HG03354 (cell line): ENCODE measurements around the gene TLL1.

ENCODE experiments used
- ATAC-seq: cut with Tn5 transposase; IDR thresholded peaks from one replicate; pipeline ENCODE4 v1.9.1; 2021; ENCODE audit warnings: mild to moderate bottlenecking; ENCODE audit not compliant: unreplicated experiment, poor library complexity, severe bottlenecking

TLL1 gene

DNA sequence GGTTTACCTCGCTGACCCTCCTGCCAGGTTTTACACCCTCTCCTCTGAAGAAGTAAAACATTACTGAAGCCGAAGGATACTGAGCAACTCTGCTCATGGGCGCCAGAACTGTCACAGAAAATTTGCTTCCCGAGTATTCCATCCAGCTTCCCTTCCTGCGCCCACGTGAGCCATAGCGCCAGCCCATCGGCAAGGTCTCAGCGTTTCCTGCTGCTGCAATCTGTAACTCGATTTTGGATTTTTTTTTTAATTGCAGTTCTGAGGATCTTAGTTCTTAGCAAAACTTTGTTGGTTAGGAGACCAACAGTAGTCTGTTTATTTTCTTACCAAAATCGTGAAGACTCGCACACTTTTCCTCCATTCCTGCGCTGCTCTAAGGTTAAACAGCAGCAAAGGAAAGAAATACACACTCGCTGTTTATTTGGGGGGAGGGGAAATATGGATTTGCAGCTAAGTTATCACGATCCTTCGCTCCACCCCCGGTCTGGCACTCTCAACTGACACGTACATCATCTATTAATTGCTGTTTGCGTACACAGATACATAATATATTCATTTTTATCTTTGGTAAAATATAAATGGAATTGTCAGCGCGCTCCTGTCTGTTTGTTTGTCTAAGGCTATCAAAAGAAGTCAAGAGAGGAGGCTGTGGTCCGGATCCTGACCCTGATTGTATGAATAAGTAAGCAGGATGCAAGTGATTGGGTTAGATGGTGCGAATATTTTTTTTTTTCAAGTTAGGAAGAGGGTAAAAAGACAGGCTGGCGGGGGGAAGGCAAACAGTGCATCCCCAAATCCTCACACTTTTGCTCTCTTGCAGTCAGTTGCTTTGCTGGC lies at the start of gene TLL1:
TSS of gene TLL1 (plus strand) at position 777 of the 837 bp plus-strand sequence. CDS start 668 bp downstream, outside the sequence.
- no peak for ATAC-seq

DNA sequence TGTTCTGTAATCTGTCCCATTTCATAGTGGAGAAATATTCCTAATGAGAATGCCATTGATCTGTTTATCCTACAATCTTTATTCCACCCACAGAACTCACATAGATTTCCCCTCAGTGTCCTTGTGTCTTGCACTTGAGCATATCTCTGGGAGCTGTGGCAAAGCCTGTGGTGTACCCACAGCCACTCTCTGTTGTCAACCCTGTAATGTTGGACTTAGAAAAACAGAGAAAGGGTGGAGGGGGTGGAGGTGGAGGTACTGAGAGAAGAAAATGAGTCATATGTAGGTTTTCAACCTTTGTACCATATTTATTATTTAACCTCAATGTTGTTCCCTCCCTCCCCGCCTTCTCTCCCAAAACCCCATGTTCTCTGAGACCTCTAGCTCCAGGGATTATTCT lies 46.9 kb upstream of the TLL1 start:
- ATAC-seq, result no peak

DNA sequence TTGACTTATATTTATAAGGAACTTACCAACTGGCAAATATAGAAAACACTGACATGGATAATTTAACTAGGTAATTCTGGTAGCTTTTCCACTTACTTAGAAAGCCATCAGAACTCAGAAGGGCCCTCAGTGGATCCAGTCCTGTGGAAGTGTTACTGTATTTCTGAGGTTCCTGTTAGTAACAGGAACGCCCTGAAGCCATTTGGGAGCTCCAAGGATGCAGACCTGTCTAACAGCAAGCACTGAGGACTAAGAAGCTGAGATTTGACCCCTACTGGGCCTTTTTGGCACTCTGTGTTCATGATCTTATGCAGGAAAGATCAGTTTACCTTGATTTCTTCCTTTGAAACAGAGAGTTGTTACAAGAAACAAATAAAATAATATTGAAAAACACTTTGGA lies 46.0 kb upstream of the TLL1 start:
- ATAC-seq, result no peak

DNA sequence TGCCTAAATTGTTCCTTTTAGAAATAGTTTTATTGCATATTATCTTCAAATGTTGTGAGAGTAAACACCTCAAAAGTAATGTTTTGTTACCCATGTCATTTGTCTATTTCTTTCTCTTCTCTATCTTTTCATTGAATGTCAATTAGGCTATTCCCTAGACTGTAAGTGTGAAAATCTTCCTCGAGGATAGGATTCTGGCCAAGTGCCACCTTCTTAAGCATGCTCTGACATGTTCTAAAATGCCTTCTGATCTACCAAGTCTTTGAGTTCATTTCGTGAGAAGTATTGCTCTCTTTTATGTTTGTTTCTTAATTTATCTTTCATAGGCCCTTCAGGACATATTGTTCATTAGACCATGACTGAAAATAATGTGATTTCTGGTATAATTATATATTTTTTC lies 44.1 kb upstream of the TLL1 start:
- ATAC-seq, result no peak

DNA sequence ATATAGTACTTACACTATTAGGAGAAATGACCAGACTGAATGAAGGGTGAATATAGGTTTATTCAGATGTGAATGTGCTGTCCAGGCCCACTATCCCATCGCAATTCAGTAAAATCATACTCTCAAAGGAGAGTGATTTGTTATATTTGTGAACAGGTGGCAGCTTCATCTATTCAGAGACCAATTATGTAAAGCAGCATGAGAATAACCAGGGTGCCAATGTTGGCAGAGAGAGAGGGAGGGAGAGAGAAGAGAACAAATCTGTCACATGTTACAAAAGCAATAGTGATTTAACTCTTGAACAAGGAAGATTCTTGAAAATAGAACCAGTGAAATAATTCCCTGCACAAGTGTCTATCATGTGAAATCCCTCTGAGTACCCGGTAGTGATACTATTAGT lies 38.9 kb upstream of the TLL1 start:
- ATAC-seq, result no peak

DNA sequence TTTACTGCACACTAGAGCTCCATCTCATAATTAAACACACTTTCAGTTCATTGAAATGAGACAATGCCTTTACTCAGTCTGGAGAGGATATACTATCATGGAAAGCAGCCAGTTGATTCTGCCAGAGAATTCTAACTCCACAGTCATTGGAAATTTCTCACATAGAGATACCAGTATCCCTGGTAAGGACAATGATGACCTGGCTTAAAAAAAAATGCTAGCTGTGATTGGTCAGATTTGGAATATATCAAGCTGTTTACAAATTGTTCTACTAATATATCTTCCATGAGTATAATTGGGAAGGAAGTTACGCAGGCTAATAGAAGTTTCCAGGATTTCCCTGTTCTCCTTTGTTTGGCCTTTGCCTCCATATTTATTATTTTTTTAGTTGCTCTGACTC lies 34.5 kb upstream of the TLL1 start:
- ATAC-seq, result no peak

DNA sequence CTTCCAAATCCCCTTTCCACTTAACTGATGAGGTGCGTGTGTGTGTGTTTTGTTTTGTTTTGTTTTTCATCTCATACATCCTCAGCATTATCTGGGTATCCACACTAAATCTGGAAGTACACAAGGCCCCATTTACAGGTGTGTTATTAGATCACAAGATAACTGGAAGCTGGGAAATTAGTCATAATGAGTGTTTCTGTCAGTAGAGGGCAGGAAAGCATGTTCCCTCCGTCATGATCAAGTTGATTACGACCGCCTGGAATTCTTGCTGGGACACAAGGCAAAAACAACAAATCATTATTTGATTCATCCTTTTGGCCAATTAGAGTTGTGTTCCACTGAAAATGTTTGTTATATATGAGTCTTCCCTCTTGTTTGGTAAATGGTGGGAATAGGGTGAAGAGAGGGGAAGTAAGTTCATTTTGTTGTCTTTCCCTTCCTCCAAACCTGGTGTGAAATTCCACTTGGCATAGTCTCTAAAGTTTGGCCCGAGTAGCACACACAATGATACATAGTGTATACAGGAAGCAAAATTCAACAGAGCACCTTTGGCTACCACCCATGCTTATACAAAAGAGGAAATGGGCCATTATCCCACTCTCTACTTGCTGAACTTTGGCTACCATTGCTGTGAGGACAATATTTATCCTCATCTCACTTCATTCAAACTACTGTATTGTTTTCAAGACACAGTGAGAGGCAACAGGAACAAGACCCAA lies 33.3 kb upstream of the TLL1 start:
- ATAC-seq, result no peak

DNA sequence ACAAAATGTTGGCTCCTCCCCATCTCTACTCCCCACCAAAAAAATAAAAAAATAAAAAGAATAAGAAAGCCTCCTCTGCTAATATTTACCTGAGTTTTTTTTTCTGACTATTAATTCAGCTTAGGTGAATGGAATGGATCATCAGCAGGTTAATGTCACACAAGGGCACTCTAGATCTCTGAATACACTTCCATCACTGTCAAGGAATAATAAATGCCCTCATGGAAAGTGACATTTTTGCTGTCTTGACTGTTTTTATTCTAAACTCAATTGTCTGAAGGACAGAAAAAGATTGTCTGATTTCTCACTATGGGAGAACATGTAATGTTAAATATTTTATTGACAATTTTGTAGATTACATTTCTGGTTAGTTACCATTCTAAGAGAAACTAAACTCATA lies 30.4 kb upstream of the TLL1 start:
- ATAC-seq, result no peak

DNA sequence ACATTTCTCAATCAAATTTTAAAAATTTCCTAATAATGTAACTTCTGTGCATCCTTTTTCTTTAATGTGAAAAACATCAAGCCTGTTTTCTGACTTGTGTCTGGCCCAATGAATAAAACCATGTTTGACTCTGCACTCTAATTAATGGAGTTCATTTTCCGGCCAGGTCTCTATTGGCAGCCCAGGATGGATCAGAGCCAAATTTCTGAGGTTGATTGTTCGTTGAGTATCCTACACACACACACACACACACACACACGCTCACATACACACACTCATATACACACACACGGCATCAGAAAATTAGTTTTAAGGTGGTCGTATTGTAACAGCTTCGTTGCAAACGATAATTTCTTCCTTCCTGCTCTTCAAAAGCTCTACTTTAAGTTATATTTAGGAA lies 28.9 kb upstream of the TLL1 start:
- ATAC-seq, result no peak

DNA sequence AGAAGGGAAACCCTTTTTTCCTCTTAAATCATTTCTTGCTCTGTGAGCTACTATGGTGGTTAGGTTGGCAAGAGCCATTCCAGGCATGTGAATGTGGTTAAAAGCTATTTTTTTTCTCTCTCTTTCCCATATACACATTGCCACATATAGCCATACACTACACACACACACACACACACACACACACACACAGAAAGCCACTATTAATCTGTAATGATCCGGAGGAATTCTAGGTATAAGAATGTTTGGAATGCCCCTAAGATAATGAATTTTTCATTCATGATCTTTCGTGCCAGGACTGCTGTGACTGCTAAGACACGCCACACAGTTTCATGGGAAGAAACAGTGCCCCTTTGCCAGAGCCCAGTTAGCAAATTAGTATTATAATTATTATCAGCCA lies 21.8 kb upstream of the TLL1 start:
- ATAC-seq, result no peak

DNA sequence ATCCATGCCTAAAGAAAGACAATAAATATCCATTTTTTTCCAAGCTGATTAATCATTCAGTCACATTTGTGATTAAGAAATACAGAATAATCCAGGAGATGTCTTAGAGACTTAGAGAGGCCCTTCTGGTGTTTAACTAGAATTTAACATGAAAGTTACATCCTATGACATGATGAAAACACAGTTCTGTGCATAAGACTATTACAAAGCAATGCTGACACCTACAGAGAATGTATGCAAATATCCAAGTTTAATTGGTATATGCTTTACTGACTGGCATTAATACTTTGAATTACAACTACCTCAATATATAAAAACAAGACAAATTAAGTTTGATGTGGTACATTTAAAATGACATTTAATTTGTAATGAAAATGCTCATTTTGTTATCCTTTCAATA lies 17.8 kb upstream of the TLL1 start:
- ATAC-seq, result no peak

DNA sequence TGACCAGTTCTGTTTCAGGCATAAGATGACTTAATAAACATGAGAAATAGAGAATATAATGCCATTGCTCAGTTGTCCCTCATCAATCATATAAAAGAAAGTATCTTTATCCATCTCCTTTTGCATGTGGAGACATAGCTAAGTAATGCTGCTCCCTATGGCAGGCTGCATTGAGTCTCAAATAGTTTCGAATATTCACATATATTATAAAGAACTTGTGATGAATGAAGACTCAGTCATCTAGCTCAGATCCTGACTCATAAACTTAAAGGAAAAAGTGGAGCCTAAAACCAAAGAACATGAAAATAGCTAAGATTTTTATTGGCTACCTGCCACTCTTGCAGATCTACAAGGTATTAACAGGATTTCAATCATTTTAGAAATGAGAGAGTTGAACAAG lies 11.7 kb upstream of the TLL1 start:
- no peak for ATAC-seq

DNA sequence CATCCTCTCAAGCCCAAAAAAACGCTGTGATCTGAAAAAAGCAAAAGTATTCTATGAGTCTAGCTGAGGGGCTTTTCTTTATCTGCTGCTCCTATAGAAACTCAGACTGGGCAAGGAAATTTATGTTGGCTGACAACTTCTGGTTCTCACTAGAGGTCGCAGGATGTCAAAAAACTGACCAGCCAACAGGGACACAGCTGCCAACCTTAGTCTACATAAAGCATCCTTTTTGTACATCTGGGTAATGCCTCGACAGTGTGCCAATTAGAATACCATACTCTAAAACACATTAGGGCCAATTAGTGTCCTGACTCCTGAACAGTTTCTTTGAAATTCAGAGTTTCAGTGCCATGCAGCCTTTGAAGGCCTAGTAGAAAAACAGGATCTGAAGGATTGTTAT lies 8.8 kb upstream of the TLL1 start:
- no peak for ATAC-seq

DNA sequence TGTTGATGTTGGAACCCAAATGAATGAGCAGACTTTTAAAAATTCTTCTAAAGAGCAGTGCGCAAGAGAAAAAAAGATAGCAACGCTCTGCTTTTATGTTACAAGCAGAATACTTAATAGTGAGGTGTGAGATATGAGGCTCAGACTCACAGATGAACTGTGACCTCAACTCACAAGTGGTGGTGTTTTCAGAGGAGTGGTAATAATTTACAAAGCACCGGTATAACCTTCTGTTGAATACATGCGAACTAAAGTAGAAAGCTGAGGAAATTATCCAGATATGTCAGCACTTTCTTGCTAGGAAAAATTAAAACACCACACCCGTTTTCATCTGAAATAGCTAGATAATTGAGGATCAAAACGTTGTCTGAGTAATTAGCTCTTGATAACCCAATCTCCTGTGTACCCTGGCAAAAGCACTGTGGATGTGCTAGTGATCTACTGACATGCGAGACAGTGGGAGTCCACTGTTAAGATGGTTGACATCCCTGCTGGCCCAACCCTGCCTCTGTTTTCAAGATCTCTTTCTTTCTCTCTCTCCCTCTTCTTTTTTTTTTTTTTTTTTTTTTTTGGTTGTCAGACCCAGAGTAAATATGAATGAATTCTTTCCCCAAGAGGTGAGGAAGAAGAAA lies 6.9 kb upstream of the TLL1 start:
- ATAC-seq, result no peak

DNA sequence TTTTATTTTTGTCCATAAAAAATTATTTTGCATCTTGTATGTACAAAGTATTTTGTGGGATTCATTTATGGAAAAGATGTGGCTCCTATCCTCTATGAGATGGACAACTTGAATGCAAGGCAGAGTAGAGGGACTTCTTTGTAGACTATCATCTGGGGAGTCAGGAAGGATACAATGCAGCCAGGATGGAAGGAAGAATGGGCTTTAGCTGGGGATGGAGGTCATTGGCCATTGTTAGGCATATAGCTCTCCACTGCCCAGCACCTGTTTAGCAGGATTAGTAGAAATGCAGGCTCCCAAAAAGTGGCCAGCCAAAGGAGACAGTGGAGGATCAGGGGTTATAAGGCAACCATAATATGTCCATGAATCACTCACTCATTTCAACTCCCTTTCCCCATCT lies 5.1 kb upstream of the TLL1 start:
- no peak for ATAC-seq

DNA sequence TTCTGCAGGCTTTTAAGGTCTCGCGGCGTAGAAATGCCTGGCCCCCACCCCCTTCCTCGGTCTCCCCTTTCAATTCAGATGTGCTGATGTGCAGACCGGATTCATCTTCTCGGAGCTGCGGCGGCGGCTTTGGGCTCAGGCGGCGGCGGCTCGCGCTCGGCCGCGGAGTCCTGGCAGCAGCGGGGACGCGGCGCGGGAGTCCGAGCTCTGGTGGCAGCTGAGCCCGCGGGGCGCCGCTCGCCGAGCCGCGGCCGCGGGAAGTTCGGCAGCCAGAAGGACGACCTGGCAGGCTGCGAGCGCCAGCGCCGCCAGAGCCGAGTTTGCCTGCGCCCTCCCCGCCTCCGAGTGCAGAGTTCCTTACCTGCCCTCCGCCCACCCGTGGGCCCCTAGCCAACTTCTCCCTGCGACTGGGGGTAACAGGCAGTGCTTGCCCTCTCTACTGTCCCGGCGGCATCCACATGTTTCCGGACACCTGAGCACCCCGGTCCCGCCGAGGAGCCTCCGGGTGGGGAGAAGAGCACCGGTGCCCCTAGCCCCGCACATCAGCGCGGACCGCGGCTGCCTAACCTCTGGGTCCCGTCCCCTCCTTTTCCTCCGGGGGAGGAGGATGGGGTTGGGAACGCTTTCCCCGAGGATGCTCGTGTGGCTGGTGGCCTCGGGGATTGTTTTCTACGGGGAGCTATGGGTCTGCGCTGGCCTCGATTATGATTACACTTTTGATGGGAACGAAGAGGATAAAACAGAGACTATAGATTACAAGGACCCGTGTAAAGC lies 448 bp downstream of the TLL1 start:
- peak; percentile 41 for ATAC-seq

DNA sequence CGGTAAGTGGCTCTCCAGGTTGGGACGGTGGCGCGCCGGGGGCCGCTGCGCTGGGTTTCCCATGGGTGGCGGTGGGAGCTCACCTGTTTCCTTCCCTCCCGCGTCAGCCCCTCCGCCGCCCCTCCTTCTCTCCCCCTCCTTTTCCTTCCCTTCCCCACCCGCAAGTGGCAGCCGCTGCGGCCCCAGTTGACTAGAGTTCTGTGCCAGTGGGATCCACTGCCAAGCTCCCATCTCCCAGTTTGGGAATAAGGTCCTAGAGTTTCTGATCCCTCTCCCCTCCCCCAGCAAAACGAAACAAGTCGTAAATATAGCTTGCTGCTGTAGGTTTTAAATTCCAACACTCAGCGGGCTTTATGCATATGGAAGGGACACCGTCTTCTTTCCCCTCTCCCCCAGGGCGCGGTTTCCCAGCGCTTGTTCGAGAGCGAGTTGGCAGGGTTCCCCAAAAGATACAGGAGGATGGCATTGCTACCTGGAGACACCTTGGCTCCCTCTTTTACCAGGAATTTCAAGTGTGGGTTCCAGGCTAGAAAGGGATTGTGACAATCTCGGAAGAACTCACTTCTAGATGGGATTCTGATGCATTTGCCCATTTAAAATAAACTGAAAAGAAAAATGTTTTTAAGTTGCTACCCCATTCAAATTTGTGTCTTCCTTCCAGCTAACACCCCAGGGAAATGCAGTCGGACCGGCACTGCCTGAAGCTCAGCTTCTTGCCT lies 1.2 kb downstream of the TLL1 start:
- ATAC-seq, result no peak

DNA sequence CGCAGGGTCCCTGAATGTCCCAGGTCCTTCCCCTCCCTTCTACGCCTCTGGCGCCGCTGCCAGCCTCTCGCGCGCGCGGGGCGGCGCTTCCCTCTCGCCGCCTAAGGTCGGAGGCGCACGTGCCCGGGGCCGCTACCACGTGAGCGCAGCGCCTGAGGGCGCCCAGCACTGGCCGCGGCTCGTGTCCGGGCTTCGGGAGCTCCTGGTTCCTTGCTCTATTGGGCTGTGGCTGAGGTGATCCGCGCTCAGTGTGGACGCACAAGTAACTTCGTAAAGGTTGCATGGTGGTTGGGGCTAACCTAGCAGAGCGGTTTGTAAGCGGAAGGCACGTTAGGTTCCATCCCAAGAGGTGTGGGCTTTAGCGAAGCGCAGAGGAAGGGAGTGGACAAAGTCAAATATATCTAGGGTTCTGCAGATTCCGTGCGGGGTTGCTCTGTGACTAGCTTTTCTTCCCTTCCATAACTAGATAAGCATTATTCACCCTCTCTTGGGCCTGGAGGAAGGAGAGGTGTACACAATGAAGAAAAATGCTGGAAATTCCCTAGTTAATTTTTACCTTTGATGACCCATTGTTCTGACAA lies 1.8 kb downstream of the TLL1 start:
- no peak for ATAC-seq

DNA sequence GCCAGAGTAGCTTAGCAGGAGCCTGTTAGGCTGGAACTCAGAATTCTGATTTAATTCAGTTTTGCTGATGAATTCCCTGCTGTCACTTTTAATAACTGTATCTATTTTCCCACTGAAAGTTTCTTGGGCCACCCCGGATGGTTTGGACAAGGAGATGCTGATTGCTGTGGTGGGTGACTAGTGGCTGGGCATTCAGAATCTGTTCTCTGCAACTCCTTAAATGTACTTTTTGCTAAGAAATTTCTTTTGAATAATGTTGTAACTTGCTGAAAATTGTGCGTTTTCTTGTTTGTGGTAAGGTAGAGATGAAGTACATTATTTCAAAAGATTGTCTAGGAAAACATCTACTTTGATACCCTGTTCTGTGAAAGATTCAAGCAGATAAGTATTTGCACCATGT lies 2.4 kb downstream of the TLL1 start:
- no peak for ATAC-seq
